Trophoblast cell (in vitro differentiated cells and primary cell): ENCODE results near the gene PRAME.

Experiments
- DNase-seq, 2 donors: peaks; one replicate each; pipeline ENCODE4 v3.0.0-alpha.2; 2016
- H2AFZ ChIP-seq: 2 replicates; pipeline ENCODE4 v1.6.1; 2013; ENCODE audit warnings: low read length, moderate library complexity, mild to moderate bottlenecking; ENCODE audit not compliant: insufficient read depth, poor library complexity
- H2AK5ac ChIP-seq: 2 replicates; pipeline ENCODE4 v1.6.1; 2013; ENCODE audit warnings: mild to moderate bottlenecking, low read length
- H2BK120ac ChIP-seq: 2 replicates; pipeline ENCODE4 v1.6.1; 2013; ENCODE audit warnings: low read length, mild to moderate bottlenecking, moderate library complexity; ENCODE audit not compliant: insufficient read depth, poor library complexity
- H2BK12ac ChIP-seq: 2 replicates; pipeline ENCODE4 v1.6.1; 2013; ENCODE audit warnings: mild to moderate bottlenecking, low read length, moderate library complexity
- H2BK5ac ChIP-seq: 2 replicates; pipeline ENCODE4 v1.6.1; 2013; ENCODE audit warnings: low read length, low read depth, moderate library complexity, mild to moderate bottlenecking; ENCODE audit not compliant: poor library complexity
- H3K14ac ChIP-seq: 2 replicates; pipeline ENCODE4 v1.6.1; 2013; ENCODE audit warnings: mild to moderate bottlenecking, low read length
- H3K18ac ChIP-seq: 2 replicates; pipeline ENCODE4 v1.6.1; 2013; ENCODE audit warnings: mild to moderate bottlenecking, low read length
- H3K23ac ChIP-seq: 2 replicates; pipeline ENCODE4 v1.6.1; 2013; ENCODE audit warnings: low read length
- H3K27ac ChIP-seq: 2 replicates; pipeline ENCODE4 v1.5.1; 2013; ENCODE audit warnings: low read depth, mild to moderate bottlenecking, inconsistent platforms, low read length, moderate library complexity
- H3K27me3 ChIP-seq: 2 replicates; pipeline ENCODE4 v1.6.1; 2013; ENCODE audit warnings: inconsistent platforms, mild to moderate bottlenecking, low read length, moderate library complexity; ENCODE audit not compliant: insufficient read depth
- H3K36me3 ChIP-seq, 2 experiments: 1 replicate in 1 of 2; 2 replicates in 1 of 2; pipeline ENCODE4 v1.6.1; 2013; ENCODE audit warnings: low read length in 2 of 2, mild to moderate bottlenecking in 2 of 2, moderate library complexity in 1 of 2; ENCODE audit not compliant: insufficient read depth in 2 of 2, control insufficient read depth in 1 of 2
- H3K4ac ChIP-seq: 2 replicates; pipeline ENCODE4 v1.6.1; 2013; ENCODE audit warnings: low read depth, mild to moderate bottlenecking, low read length, moderate library complexity
- H3K4me1 ChIP-seq, 2 experiments: 1 replicate in 1 of 2; 2 replicates in 1 of 2; pipeline ENCODE4 v1.6.1; 2013; ENCODE audit warnings: low read length in 2 of 2, mild to moderate bottlenecking in 2 of 2, moderate library complexity in 1 of 2; ENCODE audit not compliant: insufficient read depth in 2 of 2, control insufficient read depth in 1 of 2
- H3K4me2 ChIP-seq: 2 replicates; pipeline ENCODE4 v1.6.1; 2013; ENCODE audit warnings: inconsistent platforms, mild to moderate bottlenecking, low read length, moderate library complexity
- H3K4me3 ChIP-seq: 2 replicates; pipeline ENCODE4 v1.5.1; 2013; ENCODE audit warnings: mild to moderate bottlenecking, low read depth, low read length, inconsistent platforms
- H3K79me1 ChIP-seq: one replicate; pipeline ENCODE4 v1.6.1; 2013; ENCODE audit warnings: low read length
- H3K79me2 ChIP-seq: 2 replicates; pipeline ENCODE4 v1.6.1; 2013; ENCODE audit warnings: low read length, mild to moderate bottlenecking; ENCODE audit not compliant: control insufficient read depth, insufficient read depth, poor library complexity
- H3K9ac ChIP-seq: 2 replicates; pipeline ENCODE4 v1.6.1; 2013; ENCODE audit warnings: mild to moderate bottlenecking, low read length
- H3K9me3 ChIP-seq: 2 replicates; pipeline ENCODE4 v1.6.1; 2013; ENCODE audit warnings: low read depth, mild to moderate bottlenecking, control low read depth, inconsistent platforms, low read length; ENCODE audit not compliant: insufficient read depth
- H4K12ac ChIP-seq: 2 replicates; pipeline ENCODE4 v1.6.1; 2013; ENCODE audit warnings: low read depth, mild to moderate bottlenecking, low read length, moderate library complexity
- H4K8ac ChIP-seq: 2 replicates; pipeline ENCODE4 v1.6.1; 2013; ENCODE audit warnings: low read depth, mild to moderate bottlenecking, low read length, moderate library complexity
- H4K91ac ChIP-seq: one replicate; pipeline ENCODE4 v1.6.1; 2013; ENCODE audit warnings: low read depth, mild to moderate bottlenecking, low read length, moderate library complexity
- whole genome bisulfite sequencing: extraction: QIAGEN DNeasy Blood & Tissue Kit; methylation state at CpG from one replicate; pipeline ENCODE4 v1.1.7; 2013; ENCODE audit warnings: missing lambda C conversion rate; ENCODE audit not compliant: insufficient read length, insufficient coverage; ENCODE audit errors: extremely low coverage; 5-methylcytosine and 5-hydroxymethylcytosine counted together

Gene PRAME

GRCh38 chr22:22550789-22551434, 8.2 kb downstream of the PRAME start:
- H2BK5ac ChIP-seq = no peak overlapping the region
- no peak overlapping the region for H4K91ac ChIP-seq
- no peak overlapping the region for H3K4me3 ChIP-seq
- no peak overlapping the region for H2BK120ac ChIP-seq
- H4K8ac ChIP-seq = no peak overlapping the region
- no peak overlapping the region for H2AK5ac ChIP-seq
- no peak overlapping the region for H3K4me2 ChIP-seq
- no peak overlapping the region for H3K4ac ChIP-seq
- no peak overlapping the region for H2BK12ac ChIP-seq
- WGBS = no CpG with 5 or more reads among the region's 8 CpGs
- peaks cover 5% of the 10 kb centered on the region for H3K27me3 ChIP-seq
- peaks cover 29% of the 10 kb centered on the region for H3K9me3 ChIP-seq
- H3K18ac ChIP-seq = no peak overlapping the region
- no peak overlapping the region for H3K23ac ChIP-seq
- no peak overlapping the region for H2AFZ ChIP-seq
- no peak overlapping the region for H3K27ac ChIP-seq
- no peak overlapping the region for H4K12ac ChIP-seq
- H3K9ac ChIP-seq = no peak overlapping the region
- no peaks in the 10 kb centered on the region for H3K79me2 ChIP-seq
- H3K14ac ChIP-seq = no peak overlapping the region
- no peaks in the 10 kb centered on the region for H3K36me3 ChIP-seq
- no peak for DNase-seq
- H3K79me1 ChIP-seq = no peaks in the 10 kb centered on the region
- no peaks in the 10 kb centered on the region for H3K4me1 ChIP-seq

- no peak overlapping the region for H2BK120ac ChIP-seq
- no peak overlapping the region for H3K4me2 ChIP-seq
- H2AK5ac ChIP-seq = no peak overlapping the region
- no peak overlapping the region for H3K18ac ChIP-seq
- H4K8ac ChIP-seq = no peak overlapping the region
- no peaks in the 10 kb centered on the region for H3K36me3 ChIP-seq
- no peak overlapping the region for H3K23ac ChIP-seq
- H4K91ac ChIP-seq = no peak overlapping the region
- H3K4me3 ChIP-seq = no peak overlapping the region
- no peaks in the 10 kb centered on the region for H3K4me1 ChIP-seq
- peaks cover 5% of the 10 kb centered on the region for H3K27me3 ChIP-seq
- no peak overlapping the region for H2BK12ac ChIP-seq
- no peak overlapping the region for H3K27ac ChIP-seq
- H3K79me1 ChIP-seq = no peaks in the 10 kb centered on the region
- H3K9ac ChIP-seq = no peak overlapping the region
- no peak overlapping the region for H3K4ac ChIP-seq
- WGBS = no CpG with 5 or more reads among the region's 1 CpG
- no peak overlapping the region for H4K12ac ChIP-seq
- no peak for DNase-seq
- H2BK5ac ChIP-seq = no peak overlapping the region
- no peaks in the 10 kb centered on the region for H3K79me2 ChIP-seq
- peaks cover 26% of the 10 kb centered on the region for H3K9me3 ChIP-seq
- no peak overlapping the region for H3K14ac ChIP-seq
- H2AFZ ChIP-seq = no peak overlapping the region
Observed at GRCh38 chr22:22548910-22549309, 10.2 kb downstream of the PRAME start.

- peaks cover 26% of the 10 kb centered on the region for H3K9me3 ChIP-seq
- H3K27me3 ChIP-seq = peaks cover 5% of the 10 kb centered on the region
- no peak overlapping the region for H2BK12ac ChIP-seq
- DNase-seq = no peak
- no peak overlapping the region for H3K4me2 ChIP-seq
- H2AK5ac ChIP-seq = no peak overlapping the region
- no peaks in the 10 kb centered on the region for H3K79me1 ChIP-seq
- H3K18ac ChIP-seq = no peak overlapping the region
- H3K4ac ChIP-seq = no peak overlapping the region
- H3K4me1 ChIP-seq = no peaks in the 10 kb centered on the region
- WGBS = no CpG with 5 or more reads among the region's 9 CpGs
- H2AFZ ChIP-seq = no peak overlapping the region
- no peak overlapping the region for H4K8ac ChIP-seq
- H3K36me3 ChIP-seq = no peaks in the 10 kb centered on the region
- H3K23ac ChIP-seq = no peak overlapping the region
- no peak overlapping the region for H3K9ac ChIP-seq
- no peak overlapping the region for H4K91ac ChIP-seq
- no peak overlapping the region for H3K4me3 ChIP-seq
- H2BK120ac ChIP-seq = no peak overlapping the region
- H4K12ac ChIP-seq = no peak overlapping the region
- H3K27ac ChIP-seq = no peak overlapping the region
- H3K79me2 ChIP-seq = no peaks in the 10 kb centered on the region
- H2BK5ac ChIP-seq = no peak overlapping the region
- H3K14ac ChIP-seq = no peak overlapping the region
Observed at GRCh38 chr22:22548317-22548716, 10.7 kb downstream of the PRAME start.

- Histone ChIP-seq H2BK5ac (no peak overlapping the region), H4K8ac (no peak overlapping the region), H2BK12ac (no peak overlapping the region), H3K4me3 (no peak overlapping the region), H3K9ac (no peak overlapping the region), H3K79me1 (no peaks in the 10 kb centered on the region), H2AFZ (no peak overlapping the region), H3K4ac (no peak overlapping the region), H3K4me2 (no peak overlapping the region), H3K14ac (no peak overlapping the region), H3K27me3 (peaks cover 5% of the 10 kb centered on the region), H2BK120ac (no peak overlapping the region), H3K23ac (no peak overlapping the region), H3K9me3 (peaks cover 26% of the 10 kb centered on the region), H3K36me3 (no peaks in the 10 kb centered on the region), H4K12ac (no peak overlapping the region), H4K91ac (no peak overlapping the region), H3K79me2 (no peaks in the 10 kb centered on the region), H3K27ac (no peak overlapping the region), H3K18ac (no peak overlapping the region), H3K4me1 (no peaks in the 10 kb centered on the region), H2AK5ac (no peak overlapping the region)
- DNase-seq = no peak
- WGBS = no CpG with 5 or more reads among the region's 3 CpGs
Observed at GRCh38 chr22:22547692-22548300, 11.3 kb downstream of the PRAME start.
